Natural killer cell (primary cell): ENCODE measurements around the gene JOSD2. TPM values are rescaled to one million over a fixed set of nuclear protein-coding genes. Genes with fewer than 3 reads are reported as not detected.

Experiments used
- ATAC-seq, 3 donors: fragments of 150-1000 bp in 2 of 3; fragments of 200-7000 bp in 1 of 3; cut with Tn5 transposase; 1 replicate in 1 of 3; 2 replicates in 2 of 3; pipeline ENCODE4 v1.10.0; 2021; ENCODE audit warnings: mild to moderate bottlenecking in 2 of 3, moderate library complexity in 2 of 3
- DNase-seq, 2 donors: peaks; one replicate each; pipeline versions ENCODE4 v3.0.0 to v3.0.0-alpha.2; 2013 to 2021; ENCODE audit warnings: mixed read lengths in 1 of 2
- H3K27ac ChIP-seq: one replicate; pipeline ENCODE4 v1.5.1; 2013; ENCODE audit warnings: mild to moderate bottlenecking, low read length
- H3K27me3 ChIP-seq: one replicate; pipeline ENCODE4 v1.6.1; 2013; ENCODE audit warnings: low read length; ENCODE audit not compliant: control insufficient read depth, insufficient read depth
- H3K36me3 ChIP-seq: one replicate; pipeline ENCODE4 v1.6.1; 2013; ENCODE audit warnings: low read length; ENCODE audit not compliant: control insufficient read depth, insufficient read depth
- H3K4me1 ChIP-seq: one replicate; pipeline ENCODE4 v1.6.1; 2013; ENCODE audit warnings: low read length; ENCODE audit not compliant: control insufficient read depth, insufficient read depth
- H3K4me3 ChIP-seq: one replicate; pipeline ENCODE4 v1.5.1; 2013; ENCODE audit warnings: low read length
- H3K9me3 ChIP-seq: one replicate; pipeline ENCODE4 v1.6.1; 2013; ENCODE audit warnings: low read length; ENCODE audit not compliant: control insufficient read depth, insufficient read depth
- H3K27ac Mint-ChIP-seq, 2 donors: one replicate each; pipeline ENCODE4 v1.8.0; 2022; ENCODE audit warnings: mild to moderate bottlenecking in 2 of 2, mixed read lengths in 2 of 2, moderate library complexity in 1 of 2
- H3K27me3 Mint-ChIP-seq, 2 donors: one replicate each; pipeline ENCODE4 v1.8.0; 2022; ENCODE audit warnings: low read depth in 2 of 2, mixed read lengths in 2 of 2
- H3K36me3 Mint-ChIP-seq: one replicate; pipeline ENCODE4 v1.8.0; 2022; ENCODE audit warnings: mixed read lengths
- H3K4me1 Mint-ChIP-seq, 2 donors: one replicate each; pipeline ENCODE4 v1.8.0; 2022; ENCODE audit warnings: mixed read lengths in 2 of 2
- H3K4me3 Mint-ChIP-seq: one replicate; pipeline ENCODE4 v1.8.0; 2022; ENCODE audit warnings: mild to moderate bottlenecking, moderate library complexity, mixed read lengths
- H3K9me3 Mint-ChIP-seq, 2 donors: one replicate each; pipeline ENCODE4 v1.8.0; 2022; ENCODE audit warnings: mixed read lengths in 2 of 2
- CTCF ChIP-seq: fragments of 200-600 bp; IDR thresholded peaks from one replicate; pipeline ENCODE4 v1.8.0; 2022; ENCODE audit warnings: antibody characterized with exemption
- WGBS: methylation state at CpG from one replicate; pipeline ENCODE4 v1.1.7; 2013; ENCODE audit warnings: missing lambda C conversion rate; ENCODE audit not compliant: insufficient coverage; 5-methylcytosine and 5-hydroxymethylcytosine counted together
- intact Hi-C: fragments of 100-400 bp; cut with micrococcal nuclease; formaldehyde crosslinking; loops from one replicate; pipeline ENCODE4 v1.14.2; 2022
- total RNA-seq, 4 donors: library from RNA; stranded (reverse); fragments of 120-200 nt in 1 of 4; gene quantifications; one replicate each; pipeline versions ENCODE4 v1.2.3 to v1.2.4, GENCODE V29; 2013 to 2022

Gene JOSD2
- total RNA-seq, 3 donors from 2014 or later (not counting 1 experiment from before 2014, with no cell fraction given), result 18.8 to 22.0 (median 20.3) TPM

DNA sequence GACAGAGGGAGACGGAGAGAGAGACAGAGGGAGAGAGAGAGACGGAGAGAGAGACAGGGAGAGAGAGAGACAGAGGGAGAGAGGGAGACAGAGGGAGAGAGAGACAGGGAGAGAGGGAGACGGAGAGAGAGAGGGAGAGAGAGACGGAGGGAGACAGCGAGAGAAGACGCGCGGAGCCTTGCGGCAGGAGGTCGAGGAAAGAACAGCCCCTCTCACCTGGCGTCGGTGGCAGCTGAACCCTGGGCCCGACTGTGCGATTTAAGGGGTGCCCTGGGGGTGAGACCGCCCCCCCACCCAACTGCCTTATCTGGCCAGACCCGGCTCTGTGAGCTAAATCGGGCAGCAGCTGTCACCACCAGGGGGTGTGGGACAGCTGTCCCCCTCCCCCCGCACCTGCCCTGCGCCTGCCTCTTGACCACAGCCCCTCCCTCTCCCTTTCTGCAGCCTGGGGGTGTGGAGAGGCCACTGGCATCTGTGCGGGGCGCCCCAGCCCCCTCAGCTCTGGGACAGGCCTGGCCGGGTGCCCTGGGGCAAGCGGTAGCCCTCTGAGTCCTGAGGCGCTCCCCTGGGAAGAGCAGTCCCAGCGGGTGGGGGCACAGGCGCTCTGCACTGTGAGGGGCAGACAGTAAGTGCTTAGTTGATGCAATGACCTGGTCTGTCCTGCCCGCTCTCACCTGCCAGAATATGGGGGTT is 10.8 kb downstream of the JOSD2 start:
- Histone ChIP-seq H3K36me3 (no peaks in the 10 kb centered on the region), H3K4me3 (no peak overlapping the region), H3K27ac (no peak overlapping the region), H3K4me1 (no peaks in the 10 kb centered on the region), H3K27me3 (no peaks in the 10 kb centered on the region), H3K9me3 (no peaks in the 10 kb centered on the region)
- H3K27ac Mint-ChIP-seq, result peak overlapping the region in 1 of 2 donors; percentile 75
- 78% methylated on average over 27 of the region's 27 CpGs for WGBS
- peaks cover 0 to 4% of the 10 kb centered on the region in 2 donors for H3K4me1 Mint-ChIP-seq
- no peak for TF ChIP-seq CTCF
- peak in 2 of 3 donors; percentile 26 to 38 for ATAC-seq
- H3K4me3 Mint-ChIP-seq, result no peak overlapping the region
- no peaks in the 10 kb centered on the region for H3K36me3 Mint-ChIP-seq
- no peaks in the 10 kb centered on the region for H3K27me3 Mint-ChIP-seq
- intact Hi-C loops, result no loop called here
- H3K9me3 Mint-ChIP-seq, result no peaks in the 10 kb centered on the region
- DNase-seq, result peak in 1 of 2 donors; percentile 59

- ATAC-seq, result no peak
- DNase-seq, result no peak
- no peaks in the 10 kb centered on the region for H3K27me3 ChIP-seq
- intact Hi-C loops, result no loop called here
- Mint-ChIP-seq H3K27me3 (no peaks in the 10 kb centered on the region), H3K27ac (no peak overlapping the region), H3K4me3 (no peak overlapping the region), H3K36me3 (no peaks in the 10 kb centered on the region), H3K9me3 (no peaks in the 10 kb centered on the region), H3K4me1 (peaks cover 0 to 4% of the 10 kb centered on the region in 2 donors)
- H3K4me1 ChIP-seq, result no peaks in the 10 kb centered on the region
- 97% methylated on average over 11 of the region's 11 CpGs for WGBS
- no peak for TF ChIP-seq CTCF
- no peak overlapping the region for H3K4me3 ChIP-seq
- no peaks in the 10 kb centered on the region for H3K36me3 ChIP-seq
- H3K27ac ChIP-seq, result no peak overlapping the region
- H3K9me3 ChIP-seq, result no peaks in the 10 kb centered on the region
Observed at GRCh38 chr19:50498219-50499056, 12.6 kb downstream of the JOSD2 start.

GRCh38 chr19:50497022-50497405 is 14.0 kb downstream of the JOSD2 start:
- H3K4me3 Mint-ChIP-seq, result no peak overlapping the region
- H3K27ac Mint-ChIP-seq, result no peak overlapping the region
- Histone ChIP-seq H3K9me3 (no peaks in the 10 kb centered on the region), H3K4me1 (peaks cover 4% of the 10 kb centered on the region), H3K27ac (no peak overlapping the region), H3K4me3 (no peak overlapping the region), H3K36me3 (no peaks in the 10 kb centered on the region), H3K27me3 (no peaks in the 10 kb centered on the region)
- ATAC-seq (no peak), DNase-seq (no peak)
- no peaks in the 10 kb centered on the region for H3K36me3 Mint-ChIP-seq
- WGBS, result 95% methylated on average over 8 of the region's 8 CpGs
- peaks cover 0 to 9% of the 10 kb centered on the region in 2 donors for H3K4me1 Mint-ChIP-seq
- TF ChIP-seq CTCF, result no peak
- intact Hi-C loops, result no loop called here
- no peaks in the 10 kb centered on the region for H3K9me3 Mint-ChIP-seq
- H3K27me3 Mint-ChIP-seq, result no peaks in the 10 kb centered on the region
